GM19397 (cell line): Measurements from ENCODE around the gene PMM2.
"Not testable (repeated sequence)": the region's sequence is repeated elsewhere in the genome, so short reads cannot be mapped to it uniquely, and the experiment has no call there.

ENCODE experiments used
- ATAC-seq: cut with Tn5 transposase; IDR thresholded peaks from one replicate; pipeline ENCODE4 v1.9.1; 2021; ENCODE audit warnings: mild to moderate bottlenecking, moderate library complexity; ENCODE audit not compliant: unreplicated experiment

The PMM2 gene

DNA sequence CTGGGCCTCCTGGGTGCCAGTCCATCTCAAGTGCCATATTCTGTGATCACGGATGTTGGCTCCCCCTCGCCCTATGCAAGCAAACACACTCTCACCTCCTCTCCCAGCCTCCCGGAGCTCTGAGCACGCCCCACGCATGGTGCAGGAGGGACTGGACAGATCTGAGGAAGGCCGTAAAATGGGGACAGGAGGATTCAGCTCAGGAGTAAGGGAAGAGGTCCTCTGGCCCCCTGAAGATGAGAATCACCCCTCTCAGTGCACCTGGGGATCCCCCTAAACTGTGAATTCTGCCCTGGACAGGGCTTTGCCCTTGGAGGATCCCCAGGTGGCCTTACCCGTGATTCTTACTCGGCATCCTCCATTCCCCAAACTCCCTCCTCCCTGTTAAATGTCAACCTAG is 15.8 kb upstream of the PMM2 start:
- no peak for ATAC-seq

DNA sequence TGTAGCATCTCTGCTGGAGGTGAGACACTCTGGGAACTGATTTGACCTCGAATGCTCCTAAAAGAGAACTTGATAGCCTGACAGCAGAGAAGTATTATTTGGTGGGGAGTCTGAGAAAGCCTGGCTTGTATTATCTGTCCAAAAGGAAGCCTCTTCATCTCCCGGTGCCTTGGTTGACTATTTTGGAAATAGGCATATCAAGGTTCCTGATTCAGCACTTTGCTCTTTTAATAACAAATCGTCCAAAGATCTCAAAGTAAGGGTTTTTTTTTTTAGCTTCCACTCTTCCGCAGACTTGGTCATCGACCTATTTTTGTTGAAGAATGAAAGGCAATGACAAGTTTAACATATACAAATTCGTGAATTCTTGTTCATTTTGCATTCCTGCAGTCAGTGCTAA is 15.0 kb upstream of the PMM2 start:
- no peak for ATAC-seq

DNA sequence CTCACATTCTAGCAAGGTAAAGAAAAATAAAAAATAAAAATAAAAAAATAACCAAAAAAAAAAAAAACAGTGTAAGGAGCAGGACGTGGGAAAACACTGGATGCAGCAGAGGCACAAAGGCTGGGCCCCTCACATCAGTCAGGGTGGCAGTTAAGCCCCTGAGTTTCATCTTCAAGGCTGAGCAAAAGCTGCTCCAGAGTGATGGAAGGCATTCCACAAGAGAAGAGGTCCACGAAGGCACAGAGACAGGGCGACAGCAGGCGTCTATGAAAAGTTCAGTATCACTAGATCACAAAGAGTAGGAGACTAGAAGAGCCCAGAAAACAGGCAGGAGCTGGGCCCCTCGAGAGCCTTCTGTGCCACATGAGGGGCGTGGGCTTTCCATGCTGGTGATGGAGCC is 12.2 kb upstream of the PMM2 start:
- no peak for ATAC-seq

DNA sequence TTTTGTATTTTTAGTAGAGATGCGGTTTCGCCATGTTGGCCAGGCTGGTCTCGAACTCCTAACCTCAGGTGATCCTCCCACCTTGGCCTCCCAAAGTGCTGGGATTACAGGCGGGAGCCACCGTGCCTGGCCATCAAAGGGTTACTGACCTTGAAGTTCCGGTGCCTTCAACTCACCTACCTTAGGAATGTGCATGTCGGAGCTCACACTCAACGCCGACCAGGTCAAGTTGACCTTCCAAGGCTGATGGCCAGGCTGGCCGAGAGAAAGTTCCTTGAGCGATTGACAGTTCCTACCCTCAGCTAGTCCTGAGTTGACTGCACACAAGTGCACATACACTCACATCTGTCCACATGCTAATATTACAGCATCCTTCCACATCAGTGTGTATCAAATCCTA is 11.3 kb upstream of the PMM2 start:
- not testable (repeated sequence) for ATAC-seq

DNA sequence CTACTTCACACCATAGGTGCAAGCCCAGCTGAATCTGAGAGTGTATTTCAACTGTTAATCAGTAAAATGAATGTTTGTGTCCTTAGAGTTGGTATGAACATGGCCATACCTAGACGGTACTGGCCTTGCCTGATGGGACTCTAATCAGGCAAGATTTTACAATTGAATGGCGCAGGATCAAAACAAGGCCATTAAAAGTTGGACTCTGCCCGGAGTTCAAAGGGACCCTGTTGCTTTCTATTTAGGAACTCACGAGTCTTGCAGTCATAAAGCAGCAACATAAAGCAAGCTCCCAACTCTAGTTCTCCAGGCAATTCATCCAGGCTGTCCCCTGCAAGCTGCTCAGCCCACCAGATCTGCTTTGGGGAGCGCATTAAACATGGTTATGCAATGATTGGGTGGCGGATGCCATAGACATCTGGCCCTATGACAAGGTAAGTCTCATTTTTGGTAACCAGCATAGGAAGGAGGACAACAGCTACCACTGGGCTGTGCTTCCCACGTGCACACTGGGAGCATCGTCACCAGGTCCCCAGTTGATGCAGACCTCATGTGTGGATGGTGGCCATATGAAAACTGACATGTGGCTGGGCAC is 9.0 kb upstream of the PMM2 start:
- ATAC-seq: no peak

DNA sequence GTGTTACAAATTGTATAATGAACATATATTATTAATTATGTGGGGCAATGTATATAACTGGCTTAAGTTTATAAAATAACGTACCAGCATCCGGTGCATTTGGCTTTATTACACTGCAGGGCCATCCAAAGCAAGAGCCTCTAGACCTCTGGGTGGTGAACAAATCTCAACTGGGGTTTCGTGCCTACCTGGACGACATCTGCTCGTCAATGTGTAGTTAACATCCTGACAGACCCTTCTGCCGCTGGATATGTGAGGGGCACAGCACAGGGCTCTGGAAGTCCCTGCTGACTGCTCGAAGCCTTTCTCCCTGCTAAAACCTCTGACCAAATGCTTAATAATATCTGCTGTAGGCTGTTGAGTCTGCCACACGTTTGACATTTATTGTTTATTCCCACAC is 2.5 kb upstream of the PMM2 start:
- no peak for ATAC-seq

DNA sequence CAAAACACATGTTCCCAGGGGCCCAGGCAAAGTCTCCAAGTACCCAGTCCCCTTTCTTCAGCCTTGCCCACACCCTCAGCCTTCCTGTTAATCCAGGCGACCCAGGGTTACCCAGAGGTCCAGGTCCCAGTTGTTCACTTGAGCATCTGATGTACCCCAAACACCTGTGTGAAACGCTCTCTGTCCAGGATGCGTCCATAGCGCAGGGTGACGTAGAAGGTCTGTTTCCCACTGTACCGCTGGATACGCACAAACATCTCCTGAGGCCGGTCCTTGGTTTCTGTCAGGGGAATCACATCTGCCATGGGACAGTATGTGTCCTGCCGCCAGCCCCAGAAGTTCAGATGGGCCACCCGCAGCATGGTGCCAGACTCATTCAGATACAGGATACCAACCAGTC is 1.8 kb upstream of the PMM2 start:
- ATAC-seq: no peak

DNA sequence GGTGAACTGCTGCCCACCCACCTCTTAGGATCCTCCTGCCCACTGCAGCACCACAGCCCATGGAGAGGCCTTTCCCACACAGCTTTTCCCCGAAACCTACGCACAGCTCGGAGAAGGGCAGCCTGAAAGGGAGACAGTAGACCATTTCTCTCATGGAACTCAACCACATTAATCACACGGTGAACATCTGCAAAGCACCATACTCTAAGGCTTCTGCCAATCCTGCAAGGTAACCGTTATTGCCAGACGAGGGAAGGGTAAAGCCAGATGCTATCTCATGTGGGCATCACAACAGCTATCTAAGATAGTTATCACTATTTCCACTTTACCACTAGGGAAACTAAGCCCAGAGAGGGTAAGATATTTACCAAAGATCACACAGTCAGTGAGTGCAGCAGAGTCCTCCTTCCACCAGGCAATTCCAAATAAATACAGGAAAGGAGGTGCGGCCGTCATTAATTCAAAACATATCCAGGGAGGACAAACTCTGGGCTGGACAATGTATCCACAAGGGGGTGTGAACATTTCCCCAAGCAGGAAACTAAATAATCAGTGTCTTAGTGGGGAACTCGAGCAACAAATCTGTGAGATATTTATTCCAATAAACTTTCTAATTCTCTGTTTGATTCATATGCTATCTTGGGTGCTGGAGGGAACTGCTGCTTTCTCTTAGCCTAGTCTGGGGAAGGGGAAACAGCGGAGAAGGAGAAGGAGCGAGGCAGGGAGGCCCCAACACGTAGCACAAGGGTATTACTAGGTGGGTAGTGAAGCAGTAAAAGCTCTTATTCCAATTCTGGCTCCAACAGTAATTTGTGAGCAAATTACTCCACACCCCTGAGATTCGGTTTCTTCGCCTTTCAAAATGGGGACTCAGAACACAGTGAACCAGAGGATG is 923 bp upstream of the PMM2 start:
- ATAC-seq: no peak

DNA sequence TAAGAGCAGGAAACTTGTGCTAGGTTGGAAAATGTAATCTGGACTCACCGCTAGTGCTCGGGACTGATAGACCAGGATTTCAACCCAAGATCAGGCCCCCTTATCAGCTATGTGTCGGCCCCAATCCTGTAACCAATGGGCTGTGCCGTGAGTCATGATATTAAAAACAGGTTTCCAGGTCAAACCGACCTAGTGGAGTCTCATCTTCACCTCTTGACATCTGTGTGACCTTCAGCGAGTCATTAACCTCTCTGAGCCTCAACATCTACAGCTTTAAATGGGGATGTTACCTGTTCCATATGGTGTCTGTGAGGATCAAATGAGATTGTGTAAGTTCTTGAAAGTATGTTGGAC is 512 bp downstream of the PMM2 start:
- peak; percentile 2 for ATAC-seq

DNA sequence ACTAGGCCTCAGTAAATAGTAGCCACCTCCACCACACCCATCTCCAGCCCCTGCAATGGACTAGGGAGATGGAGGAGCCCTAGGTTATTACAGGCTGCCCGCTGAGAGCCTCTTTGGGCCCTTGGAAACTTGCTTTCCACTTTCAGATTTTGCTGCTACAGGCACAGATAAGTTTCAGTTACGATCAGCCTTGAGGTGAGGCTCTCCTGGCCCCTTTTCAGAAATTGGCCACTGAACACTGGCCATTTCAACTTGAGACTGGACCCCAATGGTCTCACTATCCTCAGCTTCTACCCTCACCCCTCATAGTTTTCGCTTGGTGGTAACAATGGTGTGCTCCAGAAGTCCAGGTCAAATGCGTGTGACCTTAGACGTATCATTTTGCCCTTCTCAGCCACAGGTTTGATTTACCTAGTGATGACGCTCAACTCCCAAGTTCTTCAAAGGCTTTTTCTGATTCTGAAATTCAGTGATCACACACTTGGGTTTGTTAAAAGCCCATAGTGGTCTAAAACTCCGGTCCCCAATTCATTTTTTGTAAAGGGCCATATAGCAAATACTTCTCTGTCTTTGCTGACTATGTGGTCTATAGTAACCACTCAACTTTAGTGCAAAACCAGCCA is 1.0 kb downstream of the PMM2 start:
- no peak for ATAC-seq

DNA sequence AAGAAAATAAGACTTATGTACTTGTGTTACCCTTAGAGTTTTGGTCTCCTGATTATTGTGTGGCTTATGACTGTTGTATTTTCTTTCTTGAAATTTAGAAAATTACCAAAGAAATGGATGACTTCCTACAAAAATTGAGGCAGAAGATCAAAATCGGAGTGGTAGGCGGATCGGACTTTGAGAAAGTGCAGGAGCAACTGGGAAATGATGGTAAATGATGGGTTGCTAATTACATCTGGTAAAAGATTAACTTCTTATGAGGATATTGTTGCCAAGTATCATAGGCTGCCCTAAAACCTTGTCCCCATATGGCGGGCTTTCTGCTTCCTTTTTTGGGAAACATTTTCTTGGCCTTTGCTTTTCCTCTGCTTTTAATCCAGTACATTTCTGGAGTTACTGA is 4.1 kb downstream of the PMM2 start:
- no peak for ATAC-seq

DNA sequence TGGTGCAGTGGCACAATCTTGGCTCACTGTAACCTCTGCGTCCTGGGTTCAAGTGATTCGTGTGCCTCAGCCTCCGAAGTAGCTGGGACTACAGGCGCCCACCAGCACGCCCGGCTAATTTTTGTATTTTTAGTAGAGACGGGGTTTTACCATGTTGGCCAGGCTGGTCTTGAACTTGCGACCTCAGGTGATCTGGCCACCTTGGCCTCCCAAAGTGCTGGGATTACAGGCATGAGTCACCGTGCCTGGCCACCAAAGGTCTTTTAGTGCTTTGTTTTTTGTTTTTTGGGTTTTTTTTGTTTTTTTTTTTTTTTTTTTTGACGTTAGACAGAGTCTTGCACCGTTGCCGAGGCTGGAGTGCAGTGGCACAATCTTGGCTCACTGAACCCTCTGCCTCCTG is 6.1 kb downstream of the PMM2 start:
- ATAC-seq: not testable (repeated sequence)

DNA sequence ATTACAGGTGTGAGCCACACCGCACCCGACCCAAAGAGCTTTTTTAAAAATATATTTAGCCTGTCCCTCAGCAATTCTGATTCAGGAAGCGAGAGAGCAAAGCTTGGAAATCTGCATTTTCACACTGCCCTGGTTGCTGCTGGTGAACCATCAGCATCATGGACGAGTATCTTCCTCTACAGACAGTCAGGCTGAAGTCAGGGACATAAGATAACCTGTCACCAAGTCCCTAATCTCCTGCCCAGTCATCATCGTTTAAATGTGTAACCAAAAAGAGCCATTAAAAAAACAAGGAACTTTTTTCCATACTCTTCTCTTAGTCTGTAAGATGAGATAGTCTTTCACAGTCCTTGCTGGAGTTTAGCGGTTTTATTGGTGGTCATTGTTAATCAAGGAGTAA is 6.7 kb downstream of the PMM2 start:
- no peak for ATAC-seq

DNA sequence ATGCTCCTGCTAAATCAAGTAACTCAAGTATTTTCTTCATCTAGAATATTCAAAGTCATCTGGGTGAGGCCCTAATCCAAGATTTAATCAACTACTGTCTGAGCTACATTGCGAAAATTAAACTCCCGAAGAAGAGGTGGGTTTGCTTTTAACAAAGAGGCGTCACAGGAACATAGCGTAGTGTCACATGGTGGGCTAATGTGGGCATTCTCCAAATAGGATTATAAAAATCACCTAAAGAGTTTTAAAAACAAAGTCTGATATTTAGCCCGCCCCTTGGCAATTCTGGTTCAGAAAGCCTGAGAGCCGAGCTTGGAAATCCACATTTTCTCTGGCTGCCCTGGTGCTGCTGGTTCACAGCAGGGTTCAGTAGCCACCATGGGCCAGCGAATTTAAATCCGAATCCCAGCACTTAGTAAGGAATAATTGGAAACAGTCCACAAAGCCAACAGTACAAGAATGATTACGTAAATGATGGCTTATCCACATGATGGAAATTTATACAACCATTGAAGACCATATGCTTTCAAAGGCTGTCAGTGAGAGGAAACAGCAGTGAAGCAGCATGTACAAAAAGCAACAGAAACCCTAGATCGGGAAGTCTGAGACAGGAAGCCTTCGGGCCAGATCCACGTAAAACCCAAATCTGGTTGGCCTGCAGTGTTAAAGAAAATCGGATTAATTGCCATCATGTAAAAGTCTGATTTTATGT is 8.8 kb downstream of the PMM2 start:
- ATAC-seq: no peak

DNA sequence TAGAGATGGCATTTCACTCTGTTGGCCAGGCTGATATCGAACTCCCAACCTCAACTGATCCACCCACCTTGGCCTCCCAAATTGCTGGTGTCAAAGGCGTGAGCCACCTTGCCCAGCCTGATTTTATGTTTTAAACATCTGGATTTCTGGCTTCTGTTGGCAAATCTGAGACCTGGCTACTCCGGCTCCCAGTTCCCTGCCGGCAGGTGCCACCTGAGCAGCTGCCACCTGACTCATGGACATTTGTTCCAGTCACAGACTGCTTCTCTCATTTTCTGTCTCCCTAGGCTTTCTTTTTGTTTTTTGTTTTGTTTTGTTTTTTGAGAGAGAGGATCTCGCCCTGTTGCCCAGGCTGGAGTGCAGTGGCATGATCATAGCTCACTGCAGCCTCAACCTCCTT is 9.6 kb downstream of the PMM2 start:
- no peak for ATAC-seq

DNA sequence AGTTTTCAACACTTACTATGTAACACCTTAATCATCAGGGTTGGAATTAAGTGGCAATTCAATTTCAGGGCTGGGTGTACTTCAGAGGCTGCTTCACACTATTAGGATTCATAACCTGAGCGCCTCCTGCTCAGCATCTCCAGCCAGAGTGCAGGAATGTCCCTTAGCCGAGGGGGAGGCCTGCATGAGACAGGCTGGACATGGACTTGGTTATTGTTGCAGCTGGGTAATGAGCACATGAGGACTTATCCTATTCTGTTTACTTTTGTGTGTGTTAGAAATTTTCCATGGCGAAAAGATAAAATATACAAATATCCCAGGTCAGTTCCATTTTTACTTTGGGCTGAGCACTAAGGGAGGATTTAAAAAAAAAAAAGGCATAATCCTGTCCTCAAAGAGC is 10.4 kb downstream of the PMM2 start:
- no peak for ATAC-seq

DNA sequence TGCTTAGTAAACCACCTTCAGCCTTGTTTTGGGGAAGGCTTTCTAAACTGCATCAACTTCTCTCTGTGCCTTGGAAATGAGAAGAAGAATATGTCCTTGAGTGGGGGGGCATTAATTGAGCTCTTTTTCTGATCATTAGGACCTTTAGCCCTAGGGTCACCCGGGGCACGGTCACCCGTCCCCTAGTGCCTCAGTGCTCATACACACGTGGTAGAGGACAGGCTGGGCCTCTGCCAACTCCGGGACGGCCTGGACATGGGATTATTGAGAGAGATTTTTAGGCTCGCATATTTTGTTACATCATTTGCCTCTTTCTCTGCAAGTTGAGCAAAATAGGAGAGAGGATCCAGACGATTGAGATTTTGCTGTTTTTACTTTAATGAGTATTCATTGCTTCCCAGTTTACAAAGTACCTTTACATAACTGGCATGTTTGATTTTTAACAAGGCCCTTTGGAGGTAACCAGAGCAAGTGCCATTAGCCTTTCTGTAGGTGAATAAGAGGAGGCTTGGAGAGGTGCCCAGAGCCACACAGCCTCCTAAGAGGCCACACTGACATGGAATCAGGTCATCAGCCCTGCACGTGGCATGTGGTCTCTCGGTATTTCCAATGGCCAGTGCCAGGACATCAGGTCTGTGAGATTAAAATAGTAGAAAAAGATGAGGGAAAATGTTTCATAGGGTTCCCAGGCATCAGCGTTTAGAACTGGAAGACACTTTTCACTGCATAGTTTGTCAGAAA is 11.1 kb downstream of the PMM2 start:
- ATAC-seq: no peak

DNA sequence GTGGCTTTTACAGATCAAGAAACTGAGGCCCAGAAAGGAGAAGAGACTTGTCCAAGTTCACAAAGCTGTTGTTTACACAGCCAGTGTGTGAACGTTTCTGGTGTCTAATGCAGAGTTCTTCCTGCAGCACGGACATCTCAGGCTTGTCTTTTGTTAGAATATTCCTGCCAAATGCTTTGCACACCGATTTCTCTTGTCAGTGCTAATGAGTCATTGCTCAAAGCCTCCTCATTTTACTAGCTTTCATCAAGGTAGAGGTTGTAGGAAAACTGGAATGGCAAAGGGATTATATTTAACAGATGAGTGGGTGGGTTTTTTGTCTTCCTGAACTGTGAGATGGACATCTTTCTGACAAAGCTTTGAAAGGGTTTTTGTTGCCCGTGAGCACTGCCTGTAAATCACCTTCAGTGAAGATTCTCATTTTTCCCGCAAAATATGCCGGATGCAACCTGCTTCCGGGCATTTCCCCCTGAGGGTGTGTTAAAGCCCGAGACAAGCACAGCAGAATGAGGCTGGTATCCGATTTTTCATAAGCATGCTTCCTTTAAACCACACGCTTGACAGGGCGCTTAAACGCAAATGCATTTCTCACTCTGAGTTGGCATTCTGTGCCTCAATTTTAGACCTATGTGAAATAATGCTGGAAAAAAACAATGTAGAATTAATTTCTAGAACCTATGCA is 14.7 kb downstream of the PMM2 start:
- no peak for ATAC-seq

DNA sequence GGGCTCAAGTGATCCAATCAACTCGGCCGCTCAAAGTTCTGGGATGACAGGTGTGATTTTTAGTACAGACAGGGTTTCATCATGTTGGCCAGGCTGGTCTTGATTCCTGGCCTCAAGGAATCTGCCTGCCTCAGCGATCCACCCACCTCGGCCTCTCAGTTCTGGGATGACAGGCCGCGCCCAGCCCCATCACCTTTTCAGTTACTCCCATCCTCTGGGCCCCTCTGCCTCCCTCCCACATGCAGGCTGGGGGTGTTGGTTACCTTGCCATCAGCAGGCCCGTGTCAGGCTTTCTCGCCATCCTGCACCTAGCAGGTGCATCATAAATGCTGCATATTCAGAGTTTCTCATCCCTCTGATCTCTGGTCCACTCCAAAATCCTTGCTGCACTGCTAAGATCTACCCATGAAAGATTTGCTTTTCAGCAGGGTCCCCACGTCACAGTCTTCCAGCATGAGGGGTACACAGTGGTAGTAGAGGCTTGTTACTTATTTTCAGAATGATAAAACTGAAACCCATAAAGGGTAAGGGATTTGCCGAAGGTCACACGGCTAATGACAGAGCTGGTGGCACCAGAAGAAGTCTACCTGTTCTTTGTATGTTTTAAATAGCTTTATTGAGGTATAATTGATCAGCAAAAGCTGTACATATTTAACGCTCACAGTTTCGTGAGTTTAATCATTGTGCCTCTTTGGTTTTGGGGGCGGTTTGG is 16.6 kb downstream of the PMM2 start:
- ATAC-seq: no peak
